ENCODE results near the gene PCDHGC4.

DNA sequence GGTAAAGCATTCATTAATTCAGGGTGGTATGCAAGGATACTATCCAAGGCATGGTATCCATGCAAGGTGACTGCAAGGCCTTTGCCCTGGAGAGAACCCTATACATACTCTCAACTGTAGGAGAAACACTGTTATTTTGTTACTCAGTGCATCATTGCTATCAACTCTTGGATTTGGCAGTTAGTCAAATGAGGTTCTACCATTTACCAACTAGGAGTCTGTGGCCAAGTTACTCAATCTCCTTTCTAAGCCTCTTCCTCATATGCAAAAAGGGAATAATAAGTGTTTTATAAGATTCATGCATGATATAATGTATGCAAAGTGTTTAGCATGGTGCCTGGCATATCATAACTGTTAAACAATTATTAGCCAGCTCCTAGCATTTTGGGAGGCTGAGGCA lies 5.1 kb upstream of the PCDHGC4 start:
- TF ChIP-seq ESRRG (CRISPR knock-in tag; IDR thresholded peaks at IDR 0.05) (no peak), TOX (CRISPR knock-in tag; IDR thresholded peaks at IDR 0.05; ENCODE audit: borderline replicate concordance) (no peak), BACH2 (CRISPR knock-in tag; IDR thresholded peaks at IDR 0.05; ENCODE audit: borderline replicate concordance) (no peak), OSR1 (CRISPR knock-in tag; IDR thresholded peaks at IDR 0.05) (no peak)
- TF ChIP-seq, protein P1, sequence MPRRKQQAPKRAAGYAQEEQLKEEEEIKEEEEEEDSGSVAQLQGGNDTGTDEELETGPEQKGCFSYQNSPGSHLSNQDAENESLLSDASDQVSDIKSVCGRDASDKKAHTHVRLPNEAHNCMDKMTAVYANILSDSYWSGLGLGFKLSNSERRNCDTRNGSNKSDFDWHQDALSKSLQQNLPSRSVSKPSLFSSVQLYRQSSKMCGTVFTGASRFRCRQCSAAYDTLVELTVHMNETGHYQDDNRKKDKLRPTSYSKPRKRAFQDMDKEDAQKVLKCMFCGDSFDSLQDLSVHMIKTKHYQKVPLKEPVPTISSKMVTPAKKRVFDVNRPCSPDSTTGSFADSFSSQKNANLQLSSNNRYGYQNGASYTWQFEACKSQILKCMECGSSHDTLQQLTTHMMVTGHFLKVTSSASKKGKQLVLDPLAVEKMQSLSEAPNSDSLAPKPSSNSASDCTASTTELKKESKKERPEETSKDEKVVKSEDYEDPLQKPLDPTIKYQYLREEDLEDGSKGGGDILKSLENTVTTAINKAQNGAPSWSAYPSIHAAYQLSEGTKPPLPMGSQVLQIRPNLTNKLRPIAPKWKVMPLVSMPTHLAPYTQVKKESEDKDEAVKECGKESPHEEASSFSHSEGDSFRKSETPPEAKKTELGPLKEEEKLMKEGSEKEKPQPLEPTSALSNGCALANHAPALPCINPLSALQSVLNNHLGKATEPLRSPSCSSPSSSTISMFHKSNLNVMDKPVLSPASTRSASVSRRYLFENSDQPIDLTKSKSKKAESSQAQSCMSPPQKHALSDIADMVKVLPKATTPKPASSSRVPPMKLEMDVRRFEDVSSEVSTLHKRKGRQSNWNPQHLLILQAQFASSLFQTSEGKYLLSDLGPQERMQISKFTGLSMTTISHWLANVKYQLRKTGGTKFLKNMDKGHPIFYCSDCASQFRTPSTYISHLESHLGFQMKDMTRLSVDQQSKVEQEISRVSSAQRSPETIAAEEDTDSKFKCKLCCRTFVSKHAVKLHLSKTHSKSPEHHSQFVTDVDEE (CRISPR knock-in tag; IDR thresholded peaks at IDR 0.05): no peak

Measured in SK-N-SH treated with all-trans-retinoic acid at 6 μM for 48 hours (cell line).